Fibroblast of lung (primary cell): ENCODE results near the gene C12orf43. TPM values are rescaled to one million over a fixed set of nuclear protein-coding genes. Genes with fewer than 3 reads are reported as not detected.

Experiments
- DNase-seq, 2 donors: peaks; one replicate each; pipeline versions ENCODE4 v3.0.0 to v3.0.0-alpha.2; 2010; ENCODE audit warnings: low read depth in 2 of 2
- H2AFZ ChIP-seq: 2 replicates; pipeline ENCODE4 v1.5.1; 2012; ENCODE audit warnings: low read length, control low read depth, inconsistent platforms
- H3K27ac ChIP-seq: 2 replicates; pipeline ENCODE4 v1.5.1; 2011; ENCODE audit warnings: low read length, control low read depth; ENCODE audit not compliant: insufficient read depth
- H3K27me3 ChIP-seq: 2 replicates; pipeline ENCODE4 v1.5.1; 2011; ENCODE audit warnings: mild to moderate bottlenecking, low read length; ENCODE audit not compliant: control insufficient read depth, insufficient read depth
- H3K36me3 ChIP-seq: 2 replicates; pipeline ENCODE4 v1.5.1; 2011; ENCODE audit warnings: low read length; ENCODE audit not compliant: control insufficient read depth, insufficient read depth
- H3K4me1 ChIP-seq: 2 replicates; pipeline ENCODE4 v1.5.1; 2011; ENCODE audit warnings: low read length; ENCODE audit not compliant: control insufficient read depth, insufficient read depth; ENCODE audit errors: extremely low read depth
- H3K4me2 ChIP-seq: 2 replicates; pipeline ENCODE4 v1.5.1; 2011; ENCODE audit warnings: low read length, control low read depth; ENCODE audit not compliant: insufficient read depth; ENCODE audit errors: extremely low read depth
- H3K4me3 ChIP-seq, 4 experiments: fragments of 200-600 bp in 1 of 4; sonication (generic) in 1 of 4; replicated peaks in 1 of 4; 2 replicates each; pipeline ENCODE4 v1.5.1; 2011 to 2016; ENCODE audit warnings: low read length in 4 of 4, low read depth in 3 of 4, mild to moderate bottlenecking in 3 of 4, control low read depth in 2 of 4, inconsistent platforms in 1 of 4, mixed read lengths in 1 of 4; ENCODE audit not compliant: insufficient read depth in 1 of 4; ENCODE audit errors: control extremely low read depth in 1 of 4
- H3K79me2 ChIP-seq: 2 replicates; pipeline ENCODE4 v1.5.1; 2012; ENCODE audit warnings: mild to moderate bottlenecking, low read length, inconsistent platforms; ENCODE audit not compliant: control insufficient read depth, insufficient read depth
- H3K9ac ChIP-seq: 2 replicates; pipeline ENCODE4 v1.5.1; 2011; ENCODE audit warnings: mild to moderate bottlenecking, low read length, control low read depth; ENCODE audit not compliant: insufficient read depth
- H3K9me3 ChIP-seq: 2 replicates; pipeline ENCODE4 v1.5.1; 2012; ENCODE audit warnings: low read depth, low read length; ENCODE audit not compliant: control insufficient read depth, insufficient read depth
- H4K20me1 ChIP-seq: 2 replicates; pipeline ENCODE4 v1.5.1; 2011; ENCODE audit warnings: low read length; ENCODE audit not compliant: control insufficient read depth, insufficient read depth; ENCODE audit errors: extremely low read depth
- EZH2 ChIP-seq: IDR thresholded peaks from 2 replicates; pipeline ENCODE4 v1.5.1; 2012; ENCODE audit warnings: low read length, control low read depth, mild to moderate bottlenecking; ENCODE audit errors: missing control alignments
- polyA plus RNA-seq, 2 donors: library from polyadenylated mRNA; depleted of rRNA in 1 of 2; stranded (reverse) in 1 of 2; unstranded in 1 of 2; fragments of >200 nt; gene quantifications; 2 replicates each; pipeline ENCODE4 v1.2.1, GENCODE V29; 2011 to 2012; ENCODE audit warnings: missing spikeins in 1 of 2
- total RNA-seq: library from RNA; depleted of rRNA; stranded (reverse); fragments of >200 nt; gene quantifications from 2 replicates; pipeline ENCODE4 v1.2.1, GENCODE V29; 2014
- TF ChIP-seq, protein P1 (sequence below), 2 donors: IDR thresholded peaks in 1 of 2; conservative IDR thresholded peaks in 1 of 2; 1 replicate in 1 of 2; 2 replicates in 1 of 2; pipeline ENCODE4 v1.5.1; 2011 to 2012; ENCODE audit warnings: low read length in 2 of 2, control low read depth in 1 of 2, inconsistent platforms in 1 of 2, low read depth in 1 of 2, mild to moderate bottlenecking in 1 of 2

C12orf43 gene
- total and polyA plus RNA-seq, 2 donors (not counting 1 experiment from before 2014, with no cell fraction given) = 11.4 to 14.7 TPM

DNA sequence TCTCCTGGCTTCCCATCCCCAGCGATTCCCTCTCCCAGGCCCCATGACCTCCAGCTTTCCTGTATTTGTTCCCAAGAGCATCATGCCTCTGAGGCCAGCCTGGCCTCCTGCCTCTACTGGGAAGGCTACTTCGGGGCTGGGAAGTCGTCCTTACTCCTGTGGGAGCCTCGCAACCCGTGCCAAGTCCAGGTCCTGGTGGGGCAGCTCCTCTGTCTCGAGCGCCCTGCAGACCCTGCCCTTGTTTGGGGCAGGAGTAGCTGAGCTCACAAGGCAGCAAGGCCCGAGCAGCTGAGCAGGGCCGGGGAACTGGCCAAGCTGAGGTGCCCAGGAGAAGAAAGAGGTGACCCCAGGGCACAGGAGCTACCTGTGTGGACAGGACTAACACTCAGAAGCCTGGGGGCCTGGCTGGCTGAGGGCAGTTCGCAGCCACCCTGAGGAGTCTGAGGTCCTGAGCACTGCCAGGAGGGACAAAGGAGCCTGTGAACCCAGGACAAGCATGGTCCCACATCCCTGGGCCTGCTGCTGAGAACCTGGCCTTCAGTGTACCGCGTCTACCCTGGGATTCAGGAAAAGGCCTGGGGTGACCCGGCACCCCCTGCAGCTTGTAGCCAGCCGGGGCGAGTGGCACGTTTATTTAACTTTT is 14.3 kb downstream of the C12orf43 start:
- DNase-seq = no peak
- TF ChIP-seq, protein P1, sequence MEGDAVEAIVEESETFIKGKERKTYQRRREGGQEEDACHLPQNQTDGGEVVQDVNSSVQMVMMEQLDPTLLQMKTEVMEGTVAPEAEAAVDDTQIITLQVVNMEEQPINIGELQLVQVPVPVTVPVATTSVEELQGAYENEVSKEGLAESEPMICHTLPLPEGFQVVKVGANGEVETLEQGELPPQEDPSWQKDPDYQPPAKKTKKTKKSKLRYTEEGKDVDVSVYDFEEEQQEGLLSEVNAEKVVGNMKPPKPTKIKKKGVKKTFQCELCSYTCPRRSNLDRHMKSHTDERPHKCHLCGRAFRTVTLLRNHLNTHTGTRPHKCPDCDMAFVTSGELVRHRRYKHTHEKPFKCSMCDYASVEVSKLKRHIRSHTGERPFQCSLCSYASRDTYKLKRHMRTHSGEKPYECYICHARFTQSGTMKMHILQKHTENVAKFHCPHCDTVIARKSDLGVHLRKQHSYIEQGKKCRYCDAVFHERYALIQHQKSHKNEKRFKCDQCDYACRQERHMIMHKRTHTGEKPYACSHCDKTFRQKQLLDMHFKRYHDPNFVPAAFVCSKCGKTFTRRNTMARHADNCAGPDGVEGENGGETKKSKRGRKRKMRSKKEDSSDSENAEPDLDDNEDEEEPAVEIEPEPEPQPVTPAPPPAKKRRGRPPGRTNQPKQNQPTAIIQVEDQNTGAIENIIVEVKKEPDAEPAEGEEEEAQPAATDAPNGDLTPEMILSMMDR (conservative IDR thresholded peaks at IDR 0.05 in 1 of 2, IDR thresholded peaks at IDR 0.05 in 1 of 2; ENCODE audit: low read depth in 1 of 2, low read length in 2 of 2) = no peak
- TF ChIP-seq EZH2 = no peak

DNA sequence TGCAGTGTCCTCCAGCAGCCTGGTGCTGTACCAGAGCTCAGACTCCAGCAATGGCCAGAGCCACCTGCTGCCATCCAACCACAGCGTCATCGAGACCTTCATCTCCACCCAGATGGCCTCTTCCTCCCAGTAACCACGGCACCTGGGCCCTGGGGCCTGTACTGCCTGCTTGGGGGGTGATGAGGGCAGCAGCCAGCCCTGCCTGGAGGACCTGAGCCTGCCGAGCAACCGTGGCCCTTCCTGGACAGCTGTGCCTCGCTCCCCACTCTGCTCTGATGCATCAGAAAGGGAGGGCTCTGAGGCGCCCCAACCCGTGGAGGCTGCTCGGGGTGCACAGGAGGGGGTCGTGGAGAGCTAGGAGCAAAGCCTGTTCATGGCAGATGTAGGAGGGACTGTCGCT is 15.2 kb downstream of the C12orf43 start:
- Histone ChIP-seq H3K4me1 (no peaks in the 10 kb centered on the region), H3K4me2 (no peak overlapping the region), H2AFZ (no peak overlapping the region), H3K79me2 (no peaks in the 10 kb centered on the region), H3K36me3 (peaks cover 5% of the 10 kb centered on the region), H3K27ac (no peak overlapping the region), H3K27me3 (no peaks in the 10 kb centered on the region), H4K20me1 (no peaks in the 10 kb centered on the region), H3K9me3 (no peaks in the 10 kb centered on the region), H3K9ac (no peak overlapping the region), H3K4me3 (no peak overlapping the region)
- TF ChIP-seq, protein P1 (conservative IDR thresholded peaks at IDR 0.05 in 1 of 2, IDR thresholded peaks at IDR 0.05 in 1 of 2; ENCODE audit: low read depth in 1 of 2, low read length in 2 of 2) = no peak
- no peak for TF ChIP-seq EZH2
- DNase-seq = no peak

More for the DNA sequence above, 14.3 kb downstream of the C12orf43 start:
- no peak overlapping the region for H2AFZ ChIP-seq
- no peak overlapping the region for H3K9ac ChIP-seq
- peaks cover 5% of the 10 kb centered on the region for H3K36me3 ChIP-seq
- H3K4me2 ChIP-seq = no peak overlapping the region
- no peak overlapping the region for H3K4me3 ChIP-seq
- no peaks in the 10 kb centered on the region for H3K27me3 ChIP-seq
- H3K4me1 ChIP-seq = no peaks in the 10 kb centered on the region
- H3K79me2 ChIP-seq = no peaks in the 10 kb centered on the region
- no peaks in the 10 kb centered on the region for H3K9me3 ChIP-seq
- no peaks in the 10 kb centered on the region for H4K20me1 ChIP-seq
- H3K27ac ChIP-seq = no peak overlapping the region

DNA sequence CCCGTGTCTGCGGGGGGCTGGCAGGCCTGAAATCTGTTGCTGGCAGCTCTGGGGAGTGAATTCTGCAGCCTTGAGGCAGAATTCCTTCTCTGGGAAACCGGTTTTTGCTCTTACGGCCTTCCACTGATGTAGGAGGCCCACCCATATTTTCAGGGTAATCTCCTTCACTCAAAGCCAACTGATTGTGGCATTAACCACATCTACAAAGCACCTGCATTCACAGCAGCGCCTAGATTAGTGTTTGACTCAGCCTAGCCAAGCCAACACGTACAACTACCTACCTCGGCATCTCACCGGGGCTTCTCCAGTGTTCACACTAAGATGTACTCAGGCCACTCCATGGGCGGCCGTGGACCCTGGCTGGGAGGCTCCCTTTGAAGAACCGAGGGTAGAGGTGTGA is 15.8 kb downstream of the C12orf43 start:
- Histone ChIP-seq H3K9ac (no peak overlapping the region), H3K4me3 (no peak overlapping the region), H2AFZ (no peak overlapping the region), H3K4me2 (no peak overlapping the region), H3K27ac (no peak overlapping the region), H3K36me3 (peaks cover 5% of the 10 kb centered on the region), H4K20me1 (no peaks in the 10 kb centered on the region), H3K9me3 (no peaks in the 10 kb centered on the region), H3K4me1 (no peaks in the 10 kb centered on the region), H3K27me3 (peaks cover 2% of the 10 kb centered on the region), H3K79me2 (no peaks in the 10 kb centered on the region)
- TF ChIP-seq EZH2 = no peak
- TF ChIP-seq, protein P1 (conservative IDR thresholded peaks at IDR 0.05 in 1 of 2, IDR thresholded peaks at IDR 0.05 in 1 of 2; ENCODE audit: low read depth in 1 of 2, low read length in 2 of 2) = no peak
- no peak for DNase-seq
